NCI-H82 treated with DMSO at 0.1 percent for 48 hours (cell line): ENCODE data around the gene TADA3.

Experiments used
- DNase-seq: peaks from one replicate; lab custom pipeline; 2025; ENCODE audit not compliant: unreplicated experiment; lab: John Stamatoyannopoulos, UW

Gene TADA3

GRCh38 chr3:9730657-9731205 is 61.5 kb downstream of the TADA3 start:
- no peak for DNase-seq
